NCI-H1694 (cell line): ENCODE data around the gene UTS2.

ENCODE experiments used
- DNase-seq: peaks from one replicate; lab custom pipeline; 2025; lab: John Stamatoyannopoulos, UW

The UTS2 gene

DNA sequence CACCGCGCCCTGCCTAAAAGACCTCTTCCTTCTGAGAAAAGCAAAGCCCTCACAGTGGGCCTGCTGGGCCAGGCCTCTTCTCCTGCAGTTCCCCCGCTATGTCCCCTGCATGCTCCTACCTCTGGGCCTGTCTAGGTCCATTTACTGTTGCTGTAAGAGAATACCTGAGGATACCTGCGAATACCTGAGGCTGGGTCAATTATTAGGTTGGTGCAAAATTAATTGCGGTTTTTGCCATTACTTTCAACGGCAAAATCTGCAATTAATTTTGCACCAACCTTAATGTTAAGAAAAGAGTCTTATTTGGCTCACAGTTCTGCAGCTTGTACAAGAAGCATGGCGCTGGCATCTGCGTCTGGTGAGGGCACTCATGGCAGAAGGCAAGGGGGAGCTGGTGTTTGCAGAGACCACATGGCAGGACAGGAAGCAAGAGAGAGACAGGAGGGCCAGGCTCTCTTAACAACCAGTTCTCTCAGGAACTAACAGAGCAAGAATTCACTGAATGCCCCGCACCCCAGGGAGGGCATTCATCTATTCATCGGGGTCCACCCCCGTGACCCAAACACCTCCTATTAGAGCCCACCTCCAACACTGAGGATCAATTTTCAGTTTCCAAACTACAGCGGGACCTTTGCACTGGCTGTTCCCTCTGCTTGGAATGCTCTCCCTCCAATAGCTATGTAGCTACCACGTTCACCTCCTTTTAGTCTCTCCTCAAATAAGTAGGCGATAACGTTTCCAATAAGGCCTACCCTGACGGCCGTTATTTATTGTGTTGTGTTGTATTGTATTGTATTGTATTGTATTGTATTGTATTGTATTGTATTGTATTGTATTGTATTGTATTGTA is 9.6 kb upstream of the UTS2 start:
- no peak for DNase-seq

DNA sequence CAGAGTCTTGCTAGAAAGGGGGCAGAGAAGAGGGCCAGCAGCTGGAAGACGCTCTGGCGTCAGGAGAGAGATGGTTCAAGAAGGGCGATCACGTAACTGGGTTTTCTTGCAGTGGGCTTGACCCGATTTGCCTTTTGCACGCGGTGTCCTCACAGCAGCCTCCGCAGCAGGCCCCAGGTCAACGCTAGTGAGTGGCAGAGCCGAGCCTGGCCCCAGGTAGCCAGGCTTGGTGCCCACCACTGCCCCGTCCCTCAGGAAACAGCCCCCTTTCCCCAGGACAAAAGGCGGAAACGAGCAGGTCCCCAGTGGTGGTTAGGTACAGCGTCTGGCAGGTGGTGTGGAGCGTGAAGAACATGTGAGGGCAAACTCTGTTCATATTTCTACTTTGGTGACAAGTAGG is 8.6 kb upstream of the UTS2 start:
- no peak for DNase-seq

DNA sequence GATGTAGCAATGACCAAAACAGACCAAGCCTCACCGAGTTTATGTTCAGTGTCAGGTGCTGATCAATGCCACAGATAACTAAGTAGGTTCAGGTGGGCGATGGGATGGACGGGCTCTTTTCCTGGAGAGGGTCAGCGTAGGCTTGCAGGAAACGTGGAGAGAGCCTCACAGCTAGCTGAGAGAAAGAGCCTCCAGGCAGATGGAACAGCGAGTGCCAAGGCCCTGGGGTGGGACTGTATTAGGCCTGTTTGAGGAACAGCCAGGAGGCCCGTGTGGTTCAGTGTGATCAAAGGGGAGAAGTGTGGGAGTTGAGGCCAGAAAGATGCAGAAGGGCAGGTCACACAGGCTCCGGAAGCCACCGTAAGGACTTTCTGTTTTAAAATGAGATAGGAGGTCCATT is 7.3 kb upstream of the UTS2 start:
- no peak for DNase-seq

DNA sequence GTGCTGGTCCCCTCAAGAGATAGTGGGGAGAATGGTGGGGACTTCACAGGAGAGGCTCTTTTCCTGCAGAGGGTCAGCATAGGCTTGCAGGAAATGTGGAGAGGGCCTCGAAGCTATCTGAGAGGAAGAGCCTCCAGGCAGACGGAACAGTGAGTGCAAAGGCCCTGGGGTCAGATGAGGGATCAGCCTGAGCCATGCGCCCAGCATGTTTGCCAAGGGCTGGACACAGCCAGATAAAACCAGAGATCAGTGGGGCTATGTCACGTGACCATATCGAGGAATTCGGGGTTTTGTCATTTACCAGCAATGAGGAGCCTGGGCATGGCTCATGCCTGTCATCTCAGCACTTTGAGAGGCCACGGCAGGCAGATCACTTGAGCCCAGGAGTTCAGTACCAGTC is 6.5 kb upstream of the UTS2 start:
- no peak for DNase-seq

DNA sequence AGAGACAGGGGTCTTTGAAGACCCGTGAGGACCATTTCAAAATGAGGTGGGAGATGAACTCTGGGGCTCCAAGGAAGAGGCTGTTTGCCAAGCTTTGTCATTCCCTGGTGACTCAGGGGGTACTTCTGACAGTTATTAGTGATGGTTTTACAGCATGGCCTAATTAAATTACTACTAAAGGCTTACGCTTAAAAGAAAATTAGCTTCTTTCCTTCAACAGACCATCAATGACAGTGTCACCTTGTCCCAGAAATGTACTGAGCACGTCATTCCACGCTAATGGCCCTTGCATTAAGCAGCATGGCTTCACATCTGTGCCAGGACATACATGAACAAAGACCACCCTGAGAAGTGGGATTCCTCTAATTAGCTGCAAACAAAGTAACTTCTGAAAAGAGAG is 5.1 kb upstream of the UTS2 start:
- no peak for DNase-seq

DNA sequence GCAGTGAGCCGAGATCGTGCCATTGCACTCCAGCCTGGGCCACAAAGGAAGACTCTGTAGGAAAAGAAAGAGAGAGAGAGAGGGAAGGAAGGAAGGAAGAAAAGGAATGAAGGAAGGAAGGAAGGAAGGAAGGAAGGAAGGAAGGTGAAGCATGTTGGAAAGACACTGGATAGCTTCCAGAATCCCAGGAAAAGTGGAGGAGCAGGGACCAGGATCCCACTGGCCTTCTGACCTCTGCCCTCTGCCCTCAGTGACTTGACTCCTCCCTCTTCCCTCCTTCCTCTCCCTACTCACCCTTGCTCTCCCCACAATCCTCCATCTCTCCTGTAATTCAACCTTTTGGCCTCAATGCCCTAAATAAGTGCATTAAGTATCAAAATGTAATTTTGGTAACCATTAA is 4.1 kb upstream of the UTS2 start:
- no peak for DNase-seq

DNA sequence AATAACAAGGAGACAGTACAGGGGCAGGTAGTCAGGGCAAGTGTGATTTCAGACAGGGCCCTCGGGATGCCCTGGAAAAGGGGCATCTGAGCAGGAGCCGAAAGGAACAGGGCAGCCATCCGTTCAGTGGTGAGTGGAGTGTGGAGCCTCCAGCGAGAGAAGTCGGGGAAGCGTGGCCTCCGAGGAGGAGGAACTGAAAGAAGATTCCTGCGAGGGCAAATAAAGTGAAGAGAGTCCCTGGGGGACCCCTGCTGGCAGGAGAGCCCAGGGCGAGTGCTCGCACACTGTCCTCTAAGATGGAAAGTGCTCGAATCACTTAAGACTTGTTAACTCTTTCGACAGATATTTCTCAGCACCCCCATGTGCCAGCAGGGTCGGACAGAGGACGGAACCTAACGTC is 3.5 kb upstream of the UTS2 start:
- no peak for DNase-seq

DNA sequence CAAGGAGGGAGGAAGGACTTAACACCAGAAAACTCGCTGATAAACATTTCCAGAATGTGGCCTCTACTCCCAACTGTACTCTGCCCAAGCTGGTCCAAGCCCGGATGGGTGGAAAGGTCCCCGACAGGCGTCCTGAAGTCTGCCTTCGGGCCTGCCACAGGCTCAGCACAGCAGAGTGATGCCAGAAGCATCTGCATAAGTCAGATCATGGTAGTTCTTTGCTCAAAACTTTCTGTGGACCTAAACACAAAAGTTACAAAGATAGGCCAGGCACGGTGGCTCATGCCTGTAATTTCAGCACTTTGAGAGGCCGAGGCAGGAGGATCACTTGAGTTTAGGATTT is 790 bp upstream of the UTS2 start:
- DNase-seq, result no peak

DNA sequence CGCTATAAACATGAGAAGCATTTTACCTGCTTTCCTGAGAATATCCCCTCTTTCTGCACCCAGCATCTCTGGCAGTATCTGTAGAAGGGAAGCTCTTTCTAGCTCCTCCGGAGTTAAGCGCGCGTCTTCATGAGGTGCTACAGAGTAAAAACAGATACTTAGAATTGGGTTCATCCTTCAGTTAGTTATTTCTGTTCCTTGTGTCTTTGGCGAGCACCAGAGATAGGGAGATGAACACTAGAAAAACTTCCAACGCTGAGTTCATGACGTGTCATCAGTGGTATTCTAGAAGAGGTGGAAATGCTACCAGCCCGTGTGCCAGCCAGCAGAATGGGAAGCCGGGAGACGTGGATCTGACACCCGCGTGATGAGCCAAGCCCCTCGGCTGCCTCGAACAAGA is 2.1 kb downstream of the UTS2 start:
- DNase-seq, result no peak

DNA sequence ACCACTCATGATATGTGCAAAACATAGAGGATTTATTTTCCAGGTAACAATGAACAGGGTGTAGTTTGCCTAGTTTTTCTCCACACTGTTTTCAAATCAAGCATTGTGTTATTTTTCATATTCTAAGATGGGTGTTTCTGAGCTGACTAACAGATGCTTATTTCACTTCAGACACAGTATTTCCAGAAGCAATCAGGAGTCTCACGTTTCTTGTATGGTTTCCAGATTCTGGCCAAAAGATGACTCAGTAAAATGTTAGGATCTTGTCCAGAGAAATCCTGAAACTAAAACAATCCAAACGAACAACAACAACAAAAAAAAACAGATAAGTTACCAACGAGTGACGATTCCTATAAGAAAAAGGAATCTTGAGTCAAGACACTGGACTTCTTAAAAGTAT is 5.3 kb downstream of the UTS2 start:
- DNase-seq, result no peak

DNA sequence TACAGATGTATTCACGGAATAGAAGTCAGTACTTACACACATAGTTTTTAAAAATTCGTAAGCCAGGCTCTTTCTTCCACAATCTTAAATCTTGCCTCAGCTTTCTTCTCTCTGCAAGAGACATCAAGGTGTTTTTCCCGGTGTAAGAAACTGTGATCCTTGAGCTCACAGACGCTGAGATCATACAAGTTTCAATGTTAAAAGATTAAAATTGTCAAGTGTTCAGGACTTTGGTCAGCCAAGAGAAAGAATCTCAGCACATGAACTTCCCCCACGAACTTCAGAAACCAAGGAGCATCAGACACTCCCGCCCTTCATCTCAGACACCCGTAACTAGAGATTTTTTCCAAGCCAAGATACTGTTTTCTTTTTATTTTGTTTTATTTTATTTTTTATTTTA is 6.2 kb downstream of the UTS2 start:
- no peak for DNase-seq

DNA sequence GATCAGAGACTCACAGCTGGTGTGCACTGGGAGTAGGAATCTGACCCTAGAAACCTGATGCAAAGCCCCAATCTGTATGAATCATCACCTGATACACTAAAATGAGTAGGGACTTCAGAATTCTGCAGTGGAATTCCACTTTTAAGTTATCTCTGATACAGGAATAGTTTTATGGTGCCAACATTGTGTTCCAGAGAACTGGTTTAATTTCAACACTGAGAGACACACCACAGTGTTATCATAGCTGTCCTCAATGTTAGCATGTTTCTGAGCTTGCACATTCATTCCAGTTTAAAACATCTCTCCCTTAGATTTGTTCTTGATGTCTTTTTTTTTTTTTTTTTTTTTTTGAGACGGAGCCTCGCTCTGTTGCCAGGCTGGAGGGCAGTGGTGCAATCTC is 7.1 kb downstream of the UTS2 start:
- no peak for DNase-seq

DNA sequence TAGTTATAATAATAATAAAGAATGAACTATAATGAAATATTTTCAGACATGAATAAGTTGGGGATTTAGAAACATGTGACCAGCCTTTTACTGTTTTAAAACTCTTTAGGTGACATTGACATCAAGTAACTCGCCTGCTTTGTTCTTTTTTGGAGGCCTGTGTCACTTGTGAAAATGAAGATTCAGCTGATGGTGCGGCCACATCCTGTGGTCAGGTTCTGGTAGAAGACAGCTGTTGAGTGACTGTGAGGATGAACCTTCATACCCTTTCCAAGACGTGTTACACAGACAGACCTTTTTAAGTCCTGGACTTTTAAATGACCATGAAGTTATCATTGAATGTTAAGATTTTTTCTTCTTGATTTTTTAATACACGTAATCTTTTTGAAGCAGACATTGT is 10.3 kb downstream of the UTS2 start:
- no peak for DNase-seq

DNA sequence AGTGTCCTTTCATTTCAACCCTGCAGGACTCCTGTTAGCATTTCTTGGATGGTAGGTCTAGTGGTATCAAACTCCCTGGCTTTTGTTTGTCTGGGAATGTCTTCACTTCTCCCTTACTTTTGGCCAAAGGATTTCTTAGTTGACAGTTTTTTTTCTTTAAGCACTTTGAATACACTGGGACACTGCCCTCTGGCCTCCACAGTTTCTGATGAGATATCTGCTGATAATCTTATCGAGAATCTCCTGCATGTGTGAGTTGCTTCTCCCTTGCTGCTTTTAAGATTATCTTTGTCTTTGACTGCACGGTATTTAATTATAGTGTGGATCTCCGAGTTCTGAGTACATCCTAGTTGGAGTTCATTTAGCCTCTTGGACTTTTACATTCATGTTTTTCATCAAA is 13.3 kb downstream of the UTS2 start:
- no peak for DNase-seq

DNA sequence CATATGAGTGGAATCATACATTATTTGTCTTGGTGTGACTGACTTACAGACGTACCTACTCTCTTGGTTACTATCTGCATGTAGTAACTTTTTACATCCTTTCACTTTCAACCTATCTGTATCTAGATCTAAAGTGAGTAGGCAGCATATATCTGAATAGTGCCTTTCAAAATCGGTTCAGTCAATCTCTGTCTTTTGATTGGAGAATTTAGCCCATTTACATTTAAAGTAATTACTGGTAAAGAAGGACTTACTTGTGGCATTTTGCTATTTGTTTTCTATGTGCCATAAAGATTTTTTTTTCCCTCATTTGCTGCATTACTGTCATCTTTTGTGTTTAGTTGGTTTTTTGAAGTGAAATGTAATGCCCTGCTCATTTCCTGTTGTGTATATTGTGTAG is 14.2 kb downstream of the UTS2 start:
- DNase-seq, result no peak

DNA sequence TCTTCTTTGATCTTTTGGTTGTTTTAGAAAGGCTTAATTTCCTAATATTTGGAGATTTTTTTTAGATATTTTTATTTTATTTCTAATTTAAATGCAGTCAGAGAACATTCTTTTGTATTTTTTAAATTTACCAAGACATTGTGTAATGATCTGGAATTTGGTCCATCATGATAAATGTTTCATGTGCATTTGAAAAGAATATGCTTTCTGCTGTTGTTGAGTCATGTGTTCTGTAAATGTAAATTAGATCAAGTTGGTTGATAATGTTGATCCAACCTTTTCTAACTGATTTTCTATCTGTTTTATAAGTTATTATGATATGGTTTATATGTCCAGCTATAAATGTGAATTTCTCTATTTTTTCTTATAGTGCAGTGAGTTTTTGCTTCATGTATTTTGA is 19.8 kb downstream of the UTS2 start:
- no peak for DNase-seq

DNA sequence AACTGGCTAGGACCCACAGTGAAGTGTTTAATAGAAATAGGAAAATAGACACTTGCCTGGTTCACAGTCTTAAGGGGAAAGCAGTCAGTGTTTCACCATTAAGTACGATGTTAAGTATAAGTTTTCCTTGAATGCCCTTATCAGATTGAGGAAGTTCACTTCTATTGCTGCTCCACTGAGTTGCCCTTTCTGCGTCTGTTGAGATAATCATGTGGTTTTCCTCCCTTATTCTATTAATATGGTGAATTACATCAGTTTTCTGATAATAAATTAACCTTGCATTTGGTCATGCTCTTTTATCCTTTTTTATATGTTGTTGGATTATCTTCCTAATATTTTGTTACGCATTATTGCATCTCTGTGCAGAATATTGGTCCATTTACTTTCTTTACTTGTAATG is 21.4 kb downstream of the UTS2 start:
- no peak for DNase-seq

DNA sequence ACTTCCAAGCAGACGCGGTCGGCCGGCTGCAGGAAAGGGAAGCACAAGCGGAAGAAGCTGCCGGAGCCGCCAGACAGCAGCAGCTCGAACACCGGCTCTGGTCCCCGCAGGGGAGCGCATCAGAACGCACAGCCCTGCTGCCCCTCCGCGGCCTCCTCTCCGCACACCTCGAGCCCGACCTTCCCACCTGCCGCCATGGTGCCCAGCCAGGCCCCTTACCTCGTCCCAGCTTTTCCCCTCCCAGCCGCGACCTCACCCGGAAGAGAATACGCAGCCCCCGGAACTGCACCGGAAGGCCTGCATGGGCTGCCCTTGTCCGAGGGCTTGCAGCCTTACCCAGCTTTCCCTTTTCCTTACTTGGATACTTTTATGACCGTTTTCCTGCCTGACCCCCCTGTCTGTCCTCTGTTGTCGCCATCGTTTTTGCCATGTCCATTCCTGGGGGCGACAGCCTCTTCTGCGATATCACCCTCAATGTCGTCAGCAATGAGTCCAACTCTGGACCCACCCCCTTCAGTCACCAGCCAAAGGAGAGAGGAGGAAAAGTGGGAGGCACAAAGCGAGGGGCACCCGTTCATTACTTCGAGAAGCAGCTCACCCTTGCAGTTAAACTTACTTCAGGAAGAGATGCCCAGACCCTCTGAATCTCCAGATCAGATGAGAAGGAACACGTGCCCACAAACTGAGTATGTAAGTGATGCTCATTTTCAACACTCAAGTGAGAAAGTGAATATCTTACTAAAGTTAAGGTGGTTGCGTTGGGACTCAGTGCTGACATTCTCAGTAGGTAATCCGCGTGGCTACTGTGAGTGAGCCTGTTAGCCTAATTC is 25.5 kb downstream of the UTS2 start:
- no peak for DNase-seq

DNA sequence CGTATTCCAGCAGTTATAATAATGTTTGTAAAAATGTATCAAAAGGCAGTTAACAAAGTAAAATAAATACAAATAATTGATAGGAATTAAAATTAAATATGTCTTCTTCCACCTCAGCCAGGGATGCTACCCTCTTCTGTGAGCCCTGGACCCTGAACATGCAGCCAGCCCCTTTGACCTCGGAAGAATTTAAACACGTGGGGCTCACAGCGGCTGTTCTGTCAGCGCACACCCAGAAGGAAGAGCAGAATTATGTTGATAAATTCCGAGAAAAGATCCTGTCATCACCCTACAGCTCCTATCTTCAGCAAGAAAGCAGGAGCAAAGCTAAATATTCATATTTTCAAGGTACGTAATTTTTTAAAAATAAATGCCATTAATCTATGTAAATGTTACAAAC is 26.5 kb downstream of the UTS2 start:
- DNase-seq, result no peak

DNA sequence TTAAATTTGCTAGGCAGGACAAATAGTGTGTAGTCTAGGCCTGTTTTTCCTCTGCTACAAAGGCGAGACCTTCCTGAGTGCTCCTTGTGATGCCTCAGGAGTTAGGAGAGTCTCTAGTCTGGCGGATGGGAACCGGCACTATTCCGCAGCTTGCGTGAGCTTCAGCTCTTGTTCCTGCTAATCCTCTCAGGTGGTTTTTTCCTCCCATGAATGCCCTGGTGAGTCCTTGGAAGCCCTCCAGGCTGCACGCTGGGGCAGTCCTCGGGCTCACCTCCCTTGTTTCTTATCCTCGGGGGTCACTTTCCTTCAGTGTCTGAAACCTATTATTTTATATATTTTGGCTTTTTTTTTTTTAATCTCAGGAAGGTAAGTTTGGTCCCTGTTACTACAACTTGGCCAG is 28.2 kb downstream of the UTS2 start:
- DNase-seq, result no peak

DNA sequence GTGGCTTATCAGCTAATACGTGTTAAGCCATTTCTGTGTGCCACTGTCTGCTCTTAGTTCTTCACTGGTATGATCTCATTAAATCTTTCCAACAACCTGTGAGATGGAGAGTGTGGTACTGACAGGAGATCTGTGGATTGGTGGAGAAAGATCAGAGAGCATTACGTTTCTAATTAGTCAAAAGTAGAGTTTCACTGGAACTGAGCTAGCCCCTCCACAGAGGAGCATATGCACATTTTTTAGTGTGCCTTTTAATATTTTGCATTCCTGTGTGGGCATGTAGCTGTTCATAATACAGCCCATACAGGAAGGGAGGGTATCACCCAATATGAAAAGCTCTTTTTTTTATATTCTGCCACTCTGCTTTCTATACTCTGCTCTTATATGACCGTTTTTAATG is 31.6 kb downstream of the UTS2 start:
- no peak for DNase-seq

DNA sequence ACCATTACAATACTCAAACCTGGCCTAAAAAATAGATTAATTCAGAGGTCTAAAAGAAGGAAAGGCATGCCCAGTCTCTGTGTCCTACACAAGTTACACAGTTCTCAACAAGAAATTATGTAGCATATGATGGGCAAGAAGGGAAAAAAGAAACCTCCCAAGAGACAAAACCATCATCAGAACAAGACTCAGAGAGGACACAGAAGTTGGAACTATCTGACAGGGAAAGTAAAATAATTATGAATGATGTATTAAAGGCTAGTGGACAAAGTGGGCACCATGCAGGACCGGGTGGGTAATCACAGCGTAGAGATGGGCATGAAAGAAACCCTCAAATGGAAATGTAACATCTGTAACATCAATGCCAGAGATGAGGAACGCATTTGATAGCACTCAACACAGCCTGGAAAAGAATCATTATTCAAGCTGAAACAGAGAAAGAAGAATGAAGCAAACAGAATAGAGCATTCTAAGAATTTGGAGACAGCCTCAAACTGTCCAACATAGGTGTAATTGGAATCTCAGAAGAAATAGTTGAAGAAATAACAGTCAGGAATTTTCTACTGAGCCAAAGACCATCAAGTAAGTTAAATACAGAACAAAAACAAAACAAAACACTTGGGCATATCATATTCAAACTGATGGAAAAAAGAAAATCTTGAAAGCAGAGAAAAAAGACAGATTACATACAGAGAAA is 39.0 kb downstream of the UTS2 start:
- no peak for DNase-seq

DNA sequence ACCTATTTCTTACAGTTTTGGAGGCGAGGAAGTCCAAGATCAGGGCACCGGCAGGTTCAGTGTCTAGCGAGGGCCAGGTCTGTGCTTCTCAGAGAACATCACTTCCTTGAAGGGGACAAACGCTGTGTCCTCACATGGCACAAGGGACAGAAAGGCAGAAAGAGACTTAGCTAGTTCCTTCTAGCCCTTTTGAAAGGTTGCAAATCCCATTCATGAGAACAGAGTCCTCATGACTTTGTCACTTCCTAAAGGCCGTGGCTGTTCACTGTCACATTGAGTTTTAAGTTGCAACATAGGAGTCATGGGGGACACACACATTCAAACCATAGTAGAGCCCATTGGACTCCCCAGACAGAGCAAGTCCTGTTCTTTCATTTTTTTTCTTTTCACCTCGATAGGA is 41.4 kb downstream of the UTS2 start:
- DNase-seq, result no peak
